A549 (cell line): Measurements from ENCODE around the gene C2CD2. TPM values are rescaled to one million over a fixed set of nuclear protein-coding genes. Genes with fewer than 3 reads are reported as not detected.

ENCODE experiments used
- ATAC-seq, 2 experiments: fragments of 200-7000 bp in 1 of 2; fragments of >200 bp in 1 of 2; cut with Nextera tagmentation in 1 of 2; cut with Tn5 transposase in 1 of 2; 3 replicates each; pipeline versions ENCODE4 v1.8.0 to v1.9.1; 2018 to 2020; ENCODE audit warnings: mild to moderate bottlenecking in 1 of 2, moderate library complexity in 1 of 2
- CTCF ChIA-PET: fragments of 300-600 bp; sonication (Branson Sonifier 250); formaldehyde crosslinking; extraction: SDS; loops from one replicate; lab custom pipeline; 2021; ENCODE audit warnings: antibody characterized with exemption, inconsistent platforms; lab: Yijun Ruan, JAX
- POLR2A ChIA-PET: fragments of 350-600 bp; formaldehyde crosslinking; extraction: SDS; loops from one replicate; lab custom pipeline; 2021; ENCODE audit warnings: antibody characterized with exemption, inconsistent platforms; lab: Yijun Ruan, JAX
- DNase-seq, 2 experiments: peaks; one replicate each; pipeline versions ENCODE4 v3.0.0 to v3.0.0-alpha.2; 2011 to 2016; ENCODE audit warnings: low read depth in 1 of 2, low spot score in 1 of 2
- FAIRE-seq: peaks from 2 replicates; lab custom pipeline; 2011; peaks lifted over from hg19 to GRCh38; lab: Jason Lieb, UNC
- H3K27ac ChIP-seq, 2 experiments: fragments of >200 bp; sonication (Bioruptor Twin); formaldehyde crosslinking; 3 replicates each; pipeline ENCODE4 v1.5.1; 2016 to 2017
- H3K4me1 ChIP-seq: fragments of >200 bp; sonication (Bioruptor Twin); formaldehyde crosslinking; 3 replicates; pipeline ENCODE4 v1.6.1; 2016
- H3K4me2 ChIP-seq: fragments of >200 bp; sonication (Bioruptor Twin); formaldehyde crosslinking; 3 replicates; pipeline ENCODE4 v1.6.1; 2016
- H3K4me3 ChIP-seq: fragments of >200 bp; sonication (Bioruptor Twin); formaldehyde crosslinking; 3 replicates; pipeline ENCODE4 v1.5.1; 2016
- H3K9me3 ChIP-seq: fragments of >200 bp; sonication (Bioruptor Twin); formaldehyde crosslinking; 3 replicates; pipeline ENCODE4 v1.6.1; 2016
- CBX8 ChIP-seq: fragments of 200-600 bp; sonication (generic); IDR thresholded peaks from 2 replicates; pipeline ENCODE4 v1.6.1; 2016
- E2F6 ChIP-seq: IDR thresholded peaks from 2 replicates; pipeline ENCODE4 v1.6.1; 2012; ENCODE audit warnings: low read depth, borderline replicate concordance
- EHF ChIP-seq: fragments of 250-450 bp; sonication (Bioruptor Pico); IDR thresholded peaks from 2 replicates; pipeline ENCODE4 v1.5.0; 2020; ENCODE audit warnings: mild to moderate bottlenecking
- ELK1 ChIP-seq: fragments of 150-350 bp; IDR thresholded peaks from 2 replicates; pipeline ENCODE4 v1.6.1; 2014; ENCODE audit warnings: low read depth, mild to moderate bottlenecking, low read length
- FOXS1 ChIP-seq: fragments of 250-450 bp; sonication (Bioruptor Pico); IDR thresholded peaks from 2 replicates; pipeline ENCODE4 v1.5.0; 2020; ENCODE audit warnings: mild to moderate bottlenecking, moderate library complexity
- HEYL ChIP-seq: fragments of 250-450 bp; sonication (Bioruptor Pico); IDR thresholded peaks from 2 replicates; pipeline ENCODE4 v1.8.0; 2021; ENCODE audit warnings: mild to moderate bottlenecking, moderate library complexity
- JUN ChIP-seq, 2 experiments: fragments of >200 bp; sonication (Bioruptor Twin); formaldehyde crosslinking; IDR thresholded peaks; 2 replicates in 1 of 2; 3 replicates in 1 of 2; pipeline ENCODE4 v1.6.1; 2016 to 2017
- KDM5A ChIP-seq: fragments of 200-600 bp; sonication (generic); IDR thresholded peaks from 2 replicates; pipeline ENCODE4 v1.6.1; 2016; ENCODE audit warnings: antibody characterized with exemption, mild to moderate bottlenecking
- NPAS2 ChIP-seq: fragments of 250-450 bp; sonication (Bioruptor Pico); IDR thresholded peaks from 2 replicates; pipeline ENCODE4 v1.8.0; 2022; ENCODE audit warnings: mild to moderate bottlenecking, moderate library complexity, borderline replicate concordance
- NR3C1 ChIP-seq: fragments of >200 bp; sonication (Bioruptor Twin); formaldehyde crosslinking; IDR thresholded peaks from 3 replicates; pipeline ENCODE4 v1.6.1; 2017
- RAD21 ChIP-seq, 2 experiments: fragments of >200 bp in 1 of 2; sonication (Bioruptor Twin) in 1 of 2; formaldehyde crosslinking in 1 of 2; IDR thresholded peaks in 1 of 2; conservative IDR thresholded peaks in 1 of 2; 2 replicates in 1 of 2; 3 replicates in 1 of 2; pipeline ENCODE4 v1.6.1; 2012 to 2018; ENCODE audit warnings: inconsistent platforms in 1 of 2
- RCOR1 ChIP-seq: fragments of 150-350 bp; IDR thresholded peaks from 2 replicates; pipeline ENCODE4 v1.6.1; 2014; ENCODE audit warnings: antibody characterized with exemption, low read length, low read depth
- RFX5 ChIP-seq: fragments of 450-650 bp; IDR thresholded peaks from 2 replicates; pipeline ENCODE4 v1.7.1; 2014; ENCODE audit warnings: antibody characterized with exemption, mild to moderate bottlenecking, moderate library complexity
- RNF2 ChIP-seq: fragments of 200-600 bp; sonication (generic); IDR thresholded peaks from 2 replicates; pipeline ENCODE4 v1.6.1; 2016; ENCODE audit warnings: low read depth, mild to moderate bottlenecking, antibody characterized with exemption, moderate library complexity, borderline replicate concordance
- ZFP36 ChIP-seq: fragments of 450-650 bp; IDR thresholded peaks from 2 replicates; pipeline ENCODE4 v1.6.1; 2014; ENCODE audit warnings: borderline replicate concordance; ENCODE audit not compliant: partially characterized antibody
- WGBS: methylation state at CpG from one replicate; pipeline ENCODE4 v1.1.6; 2017; ENCODE audit errors: missing lambda C conversion rate; 5-methylcytosine and 5-hydroxymethylcytosine counted together
- polyA plus RNA-seq, 4 experiments: library from polyadenylated mRNA; depleted of rRNA in 3 of 4; stranded (reverse); fragments of >200 nt; fragmentation: RNase III in 1 of 4; extraction: RNeasy Plus Mini Kit Qiagen cat#74134 plus additional on column Dnase treatment in 1 of 4; gene quantifications; 2 replicates in 3 of 4; 3 replicates in 1 of 4; pipeline ENCODE4 v1.2.3, GENCODE V29; 2011 to 2017
- TF ChIP-seq, protein P1 (sequence below): fragments of >200 bp; sonication (Bioruptor Twin); formaldehyde crosslinking; IDR thresholded peaks from 3 replicates; pipeline ENCODE4 v1.6.1; 2016
- TF ChIP-seq, protein P2 (sequence below): IDR thresholded peaks from 2 replicates; pipeline ENCODE4 v1.6.1; 2012
- TF ChIP-seq, protein P3 (sequence below): fragments of 200-600 bp; sonication (generic); IDR thresholded peaks from 2 replicates; pipeline ENCODE4 v1.6.1; 2016; ENCODE audit warnings: antibody characterized with exemption, mild to moderate bottlenecking, moderate library complexity
- TF ChIP-seq, protein P4 (sequence below): fragments of 250-450 bp; sonication (Bioruptor Pico); IDR thresholded peaks from 2 replicates; pipeline ENCODE4 v1.5.0; 2021; ENCODE audit warnings: mild to moderate bottlenecking, moderate library complexity, borderline replicate concordance

Gene C2CD2
- polyA plus RNA-seq, 2 of the 4 experiments (the other 2 are of a cell fraction) = 7.0 to 13.5 TPM

- no peak overlapping the region for H3K27ac ChIP-seq
- 96% methylated on average over 4 of the region's 4 CpGs for WGBS
- peaks cover 14% of the 10 kb centered on the region; the same call in 2 of the 3 replicates for H3K4me1 ChIP-seq
- H3K4me2 ChIP-seq = no peak overlapping the region
- no peak overlapping the region for H3K4me3 ChIP-seq
- FAIRE-seq (no peak), ATAC-seq (no peak), DNase-seq (no peak)
- TF ChIP-seq RAD21 (conservative IDR thresholded peaks at IDR 0.05 in 1 of 2, IDR thresholded peaks at IDR 0.05 in 1 of 2) = no peak
- TF ChIP-seq, protein P1, sequence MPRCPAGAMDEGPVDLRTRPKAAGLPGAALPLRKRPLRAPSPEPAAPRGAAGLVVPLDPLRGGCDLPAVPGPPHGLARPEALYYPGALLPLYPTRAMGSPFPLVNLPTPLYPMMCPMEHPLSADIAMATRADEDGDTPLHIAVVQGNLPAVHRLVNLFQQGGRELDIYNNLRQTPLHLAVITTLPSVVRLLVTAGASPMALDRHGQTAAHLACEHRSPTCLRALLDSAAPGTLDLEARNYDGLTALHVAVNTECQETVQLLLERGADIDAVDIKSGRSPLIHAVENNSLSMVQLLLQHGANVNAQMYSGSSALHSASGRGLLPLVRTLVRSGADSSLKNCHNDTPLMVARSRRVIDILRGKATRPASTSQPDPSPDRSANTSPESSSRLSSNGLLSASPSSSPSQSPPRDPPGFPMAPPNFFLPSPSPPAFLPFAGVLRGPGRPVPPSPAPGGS = no peak
- TF ChIP-seq RFX5 = no peak
- TF ChIP-seq, protein P2, sequence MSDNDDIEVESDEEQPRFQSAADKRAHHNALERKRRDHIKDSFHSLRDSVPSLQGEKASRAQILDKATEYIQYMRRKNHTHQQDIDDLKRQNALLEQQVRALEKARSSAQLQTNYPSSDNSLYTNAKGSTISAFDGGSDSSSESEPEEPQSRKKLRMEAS = no peak
- TF ChIP-seq ELK1 = no peak
- POLR2A ChIA-PET = no interaction called here
- CTCF ChIA-PET = no interaction called here
- no peaks in the 10 kb centered on the region for H3K9me3 ChIP-seq
Measured at GRCh38 chr21:41967708-41968107, 13.9 kb upstream of the C2CD2 start.

GRCh38 chr21:41966872-41967621, 13.2 kb upstream of the C2CD2 start:
- no peak for DNase-seq
- no peak overlapping the region for H3K4me3 ChIP-seq
- WGBS = 81% methylated on average over 7 of the region's 10 CpGs
- no peak overlapping the region for H3K4me2 ChIP-seq
- H3K9me3 ChIP-seq = no peaks in the 10 kb centered on the region
- TF ChIP-seq, protein P3, sequence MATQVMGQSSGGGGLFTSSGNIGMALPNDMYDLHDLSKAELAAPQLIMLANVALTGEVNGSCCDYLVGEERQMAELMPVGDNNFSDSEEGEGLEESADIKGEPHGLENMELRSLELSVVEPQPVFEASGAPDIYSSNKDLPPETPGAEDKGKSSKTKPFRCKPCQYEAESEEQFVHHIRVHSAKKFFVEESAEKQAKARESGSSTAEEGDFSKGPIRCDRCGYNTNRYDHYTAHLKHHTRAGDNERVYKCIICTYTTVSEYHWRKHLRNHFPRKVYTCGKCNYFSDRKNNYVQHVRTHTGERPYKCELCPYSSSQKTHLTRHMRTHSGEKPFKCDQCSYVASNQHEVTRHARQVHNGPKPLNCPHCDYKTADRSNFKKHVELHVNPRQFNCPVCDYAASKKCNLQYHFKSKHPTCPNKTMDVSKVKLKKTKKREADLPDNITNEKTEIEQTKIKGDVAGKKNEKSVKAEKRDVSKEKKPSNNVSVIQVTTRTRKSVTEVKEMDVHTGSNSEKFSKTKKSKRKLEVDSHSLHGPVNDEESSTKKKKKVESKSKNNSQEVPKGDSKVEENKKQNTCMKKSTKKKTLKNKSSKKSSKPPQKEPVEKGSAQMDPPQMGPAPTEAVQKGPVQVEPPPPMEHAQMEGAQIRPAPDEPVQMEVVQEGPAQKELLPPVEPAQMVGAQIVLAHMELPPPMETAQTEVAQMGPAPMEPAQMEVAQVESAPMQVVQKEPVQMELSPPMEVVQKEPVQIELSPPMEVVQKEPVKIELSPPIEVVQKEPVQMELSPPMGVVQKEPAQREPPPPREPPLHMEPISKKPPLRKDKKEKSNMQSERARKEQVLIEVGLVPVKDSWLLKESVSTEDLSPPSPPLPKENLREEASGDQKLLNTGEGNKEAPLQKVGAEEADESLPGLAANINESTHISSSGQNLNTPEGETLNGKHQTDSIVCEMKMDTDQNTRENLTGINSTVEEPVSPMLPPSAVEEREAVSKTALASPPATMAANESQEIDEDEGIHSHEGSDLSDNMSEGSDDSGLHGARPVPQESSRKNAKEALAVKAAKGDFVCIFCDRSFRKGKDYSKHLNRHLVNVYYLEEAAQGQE = no peak
- TF ChIP-seq E2F6 (no peak), EHF (CRISPR knock-in tag) (no peak), KDM5A (no peak), RNF2 (no peak), CBX8 (no peak), RCOR1 (no peak), NR3C1 (no peak), ZFP36 (no peak), FOXS1 (no peak), NPAS2 (CRISPR knock-in tag) (no peak), JUN (IDR thresholded peaks at IDR 0.05) (no peak), HEYL (CRISPR knock-in tag) (no peak)
- TF ChIP-seq, protein P4, sequence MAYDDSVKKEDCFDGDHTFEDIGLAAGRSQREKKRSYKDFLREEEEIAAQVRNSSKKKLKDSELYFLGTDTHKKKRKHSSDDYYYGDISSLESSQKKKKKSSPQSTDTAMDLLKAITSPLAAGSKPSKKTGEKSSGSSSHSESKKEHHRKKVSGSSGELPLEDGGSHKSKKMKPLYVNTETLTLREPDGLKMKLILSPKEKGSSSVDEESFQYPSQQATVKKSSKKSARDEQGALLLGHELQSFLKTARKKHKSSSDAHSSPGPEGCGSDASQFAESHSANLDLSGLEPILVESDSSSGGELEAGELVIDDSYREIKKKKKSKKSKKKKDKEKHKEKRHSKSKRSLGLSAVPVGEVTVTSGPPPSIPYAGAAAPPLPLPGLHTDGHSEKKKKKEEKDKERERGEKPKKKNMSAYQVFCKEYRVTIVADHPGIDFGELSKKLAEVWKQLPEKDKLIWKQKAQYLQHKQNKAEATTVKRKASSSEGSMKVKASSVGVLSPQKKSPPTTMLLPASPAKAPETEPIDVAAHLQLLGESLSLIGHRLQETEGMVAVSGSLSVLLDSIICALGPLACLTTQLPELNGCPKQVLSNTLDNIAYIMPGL = no peak
- TF ChIP-seq, all 56 proteins: peak for 0
- CTCF ChIA-PET = interaction anchor here (0.9 to 1.5 kb wide), 3 partner anchors 9 to 150 kb away, joined by 4 to 5 read pairs (median 4); no protein-coding TSS in a partner anchor
- no peak for ATAC-seq
- no peak overlapping the region for H3K27ac ChIP-seq
- peaks cover 14% of the 10 kb centered on the region; the same call in 2 of the 3 replicates for H3K4me1 ChIP-seq
- POLR2A ChIA-PET = no interaction called here
- no peak for FAIRE-seq
